HG03097 (cell line): ENCODE measurements around the gene ARL5B.

Experiments used
- ATAC-seq: cut with Tn5 transposase; IDR thresholded peaks from one replicate; pipeline ENCODE4 v1.9.1; 2021; ENCODE audit not compliant: unreplicated experiment, low FRiP score

Gene ARL5B

GRCh38 chr10:18658271-18659124 lies 733 bp upstream of the ARL5B start:
- no peak for ATAC-seq

DNA sequence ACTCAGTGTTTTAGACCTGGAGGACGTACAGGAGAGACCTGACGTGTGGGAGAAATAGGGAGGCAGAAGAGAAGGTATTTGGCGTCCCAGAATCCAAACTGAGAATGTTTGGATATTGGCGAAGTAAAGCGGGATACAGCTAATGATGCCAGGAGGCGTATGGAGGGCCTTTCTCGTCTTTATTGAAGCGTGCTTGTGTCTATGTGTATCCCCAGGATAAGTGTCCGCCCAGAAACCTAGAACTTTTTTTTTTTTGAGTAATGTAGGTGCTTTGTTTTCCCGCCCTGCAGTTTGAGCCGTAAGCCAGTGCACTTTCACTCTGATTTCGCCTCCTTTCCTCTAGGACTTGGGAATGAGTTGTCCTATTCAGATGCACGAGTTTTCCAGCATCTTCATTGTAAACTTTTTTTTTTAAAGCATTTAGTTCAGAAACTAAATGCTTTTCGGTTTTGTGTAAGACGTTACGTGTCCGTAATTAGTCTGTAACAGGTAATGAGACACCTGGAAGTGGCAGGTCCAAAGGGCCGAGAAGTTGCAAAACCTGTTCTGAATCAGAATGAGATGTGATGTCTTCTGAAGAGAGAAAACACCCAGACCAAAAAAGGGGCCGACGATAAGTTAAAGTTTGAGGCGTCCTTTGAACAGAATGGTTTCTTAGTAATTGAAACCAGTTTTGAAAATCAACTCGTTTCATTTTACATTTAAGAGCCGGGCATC lies 746 bp downstream of the ARL5B start:
- peak; percentile 9 for ATAC-seq

GRCh38 chr10:18660816-18661431 lies 1.7 kb downstream of the ARL5B start:
- ATAC-seq, result no peak

- no peak for ATAC-seq
These were observed 5.7 kb downstream of the ARL5B start for GRCh38 chr10:18664841-18665478.

- no peak for ATAC-seq
These were observed 6.8 kb downstream of the ARL5B start for GRCh38 chr10:18665815-18666558.

DNA sequence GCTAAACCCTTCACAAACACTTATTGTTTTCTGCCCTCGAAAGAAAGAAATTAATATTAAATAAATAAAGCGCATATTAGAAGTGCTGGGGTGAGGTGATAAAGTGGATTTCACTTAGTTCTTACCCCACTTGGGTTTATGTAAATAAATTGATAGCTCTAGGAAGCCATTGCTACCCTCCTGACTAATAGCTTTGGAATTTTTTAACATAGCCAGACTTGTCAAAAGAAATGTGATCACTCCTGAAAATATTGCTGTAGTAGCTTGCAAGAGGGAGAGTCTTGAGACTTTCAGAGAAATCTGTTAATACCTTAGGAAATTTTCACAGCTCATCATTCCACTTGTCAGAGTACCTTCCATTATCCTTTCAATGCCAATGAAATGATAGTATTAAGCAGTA lies 7.6 kb downstream of the ARL5B start:
- ATAC-seq, result no peak

GRCh38 chr10:18668026-18668425 lies 8.8 kb downstream of the ARL5B start:
- ATAC-seq, result no peak

DNA sequence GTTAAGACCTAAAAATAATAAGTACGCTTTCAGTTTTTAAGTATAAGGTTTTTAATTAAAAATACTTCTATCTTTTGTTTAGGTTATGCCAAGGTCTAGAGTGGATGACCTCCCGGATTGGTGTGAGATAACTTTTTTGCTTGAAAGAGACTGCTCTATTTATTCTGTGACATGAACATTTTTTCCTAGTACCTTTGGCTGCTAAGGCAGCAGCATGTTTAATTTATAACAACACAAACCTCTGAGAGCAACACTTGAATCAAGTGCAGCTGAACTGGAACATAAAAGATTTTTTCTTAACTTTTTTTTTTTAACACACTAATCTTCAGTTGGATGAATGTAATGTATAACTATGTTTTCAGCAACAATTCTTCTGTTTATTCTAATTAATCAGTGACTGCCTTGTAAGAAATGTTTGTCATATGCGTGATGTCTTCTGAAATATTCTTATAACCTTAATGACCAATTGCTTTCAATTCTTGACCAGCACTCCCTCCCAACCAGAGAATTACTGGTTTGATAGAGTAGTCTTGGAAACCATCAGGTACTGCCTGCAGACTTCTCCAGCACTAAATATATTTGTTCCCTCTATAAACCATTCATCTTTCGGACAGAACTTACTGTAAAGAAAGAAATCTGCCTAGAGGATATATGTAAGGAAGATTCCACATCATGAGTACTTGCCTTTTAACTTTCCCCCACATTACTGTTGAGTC lies 16.0 kb downstream of the ARL5B start:
- no peak for ATAC-seq

GRCh38 chr10:18680754-18681153 lies 21.5 kb downstream of the ARL5B start:
- no peak for ATAC-seq

DNA sequence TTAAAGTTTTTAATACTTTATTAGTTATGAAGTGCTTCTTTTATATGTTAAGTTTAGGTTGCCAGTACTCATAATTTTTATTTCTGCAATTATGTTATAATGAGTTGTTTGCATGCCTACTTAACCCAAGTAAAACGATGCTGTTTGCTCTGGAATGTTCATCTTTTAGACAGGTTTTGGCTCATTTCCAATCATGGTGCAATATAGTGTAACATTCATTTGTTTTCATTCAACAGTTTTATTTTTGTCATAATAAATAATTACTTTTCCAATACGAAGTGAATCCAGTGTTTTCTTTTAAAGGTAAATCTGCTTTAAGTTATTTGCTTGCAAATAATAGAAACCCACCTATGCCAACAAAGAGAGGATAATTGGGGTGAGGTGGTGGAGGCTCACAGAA lies 22.1 kb downstream of the ARL5B start:
- ATAC-seq, result no peak

GRCh38 chr10:18681971-18682411 lies 22.8 kb downstream of the ARL5B start:
- no peak for ATAC-seq

DNA sequence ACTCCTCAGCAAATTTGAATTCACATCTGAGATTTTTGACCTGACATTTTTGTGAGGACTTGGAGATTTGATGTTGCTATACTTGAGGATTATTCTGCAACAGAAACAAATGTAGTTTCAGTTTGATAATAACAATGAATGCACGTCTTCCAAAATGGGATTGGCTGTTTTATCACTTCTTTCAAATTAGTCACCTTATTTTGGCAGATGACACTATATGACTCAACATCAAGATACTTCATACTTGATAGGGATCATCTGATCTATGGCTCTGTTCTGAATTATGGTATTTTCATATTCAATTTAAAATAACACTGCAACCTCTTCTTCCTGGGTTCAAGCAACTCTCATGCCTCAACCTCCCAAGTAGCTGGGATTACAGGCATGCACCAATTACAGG lies 24.2 kb downstream of the ARL5B start:
- no peak for ATAC-seq

DNA sequence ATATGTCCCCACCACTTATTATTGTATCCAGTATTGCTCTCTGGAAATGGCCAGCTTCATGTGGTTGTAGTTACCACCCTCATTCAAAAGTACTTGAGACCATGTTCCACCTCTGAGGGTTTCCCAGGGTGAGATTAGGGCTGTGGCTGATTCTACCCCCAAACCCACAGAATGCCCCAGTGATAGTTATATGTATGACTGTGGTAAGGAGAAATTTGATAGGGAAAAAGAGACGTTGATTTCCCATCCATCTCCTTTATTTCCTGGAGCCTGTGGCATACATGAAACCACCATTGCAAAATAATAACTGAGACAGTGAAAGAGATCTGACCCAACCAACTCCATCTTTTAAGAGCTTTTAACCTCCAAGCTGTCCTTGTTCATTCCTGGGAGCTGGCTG lies 25.2 kb downstream of the ARL5B start:
- ATAC-seq, result no peak

DNA sequence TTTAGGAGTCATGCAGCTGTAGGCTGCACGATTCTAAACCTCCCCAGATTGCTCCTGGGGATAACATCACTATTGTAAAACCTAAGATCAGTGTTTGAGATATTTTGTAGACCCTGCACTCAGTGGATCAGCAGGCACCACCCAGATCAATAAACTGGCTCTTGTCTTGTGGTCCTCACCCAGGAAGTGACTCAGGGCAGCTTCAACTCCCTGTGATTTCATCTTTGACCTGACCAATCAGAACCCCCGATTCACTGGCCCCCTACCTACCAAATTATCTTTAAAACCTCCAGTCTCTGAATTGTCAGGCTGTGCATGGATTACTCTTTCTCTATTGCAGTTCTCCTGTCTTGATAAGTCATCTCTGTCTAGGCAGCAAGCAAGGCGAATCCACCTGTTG lies 25.7 kb downstream of the ARL5B start:
- ATAC-seq, result no peak

DNA sequence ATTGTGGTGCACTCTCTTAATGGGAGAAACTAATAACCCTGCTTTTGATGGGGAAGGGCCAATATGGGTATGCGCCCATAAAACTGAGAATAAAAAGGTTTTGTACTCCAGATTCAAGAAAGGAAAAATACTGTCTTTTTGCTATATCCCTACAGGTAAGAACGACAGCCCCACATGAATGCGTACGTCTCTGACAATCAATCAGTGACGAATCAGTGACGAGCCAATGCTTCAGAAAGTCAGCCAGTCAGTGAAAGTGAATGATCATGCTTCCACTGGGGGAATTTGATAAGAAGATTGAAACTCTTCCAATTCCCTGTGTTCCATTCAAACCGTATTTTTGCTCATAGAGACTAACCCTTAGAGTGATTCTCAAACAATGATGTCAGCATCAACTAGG lies 26.3 kb downstream of the ARL5B start:
- no peak for ATAC-seq

DNA sequence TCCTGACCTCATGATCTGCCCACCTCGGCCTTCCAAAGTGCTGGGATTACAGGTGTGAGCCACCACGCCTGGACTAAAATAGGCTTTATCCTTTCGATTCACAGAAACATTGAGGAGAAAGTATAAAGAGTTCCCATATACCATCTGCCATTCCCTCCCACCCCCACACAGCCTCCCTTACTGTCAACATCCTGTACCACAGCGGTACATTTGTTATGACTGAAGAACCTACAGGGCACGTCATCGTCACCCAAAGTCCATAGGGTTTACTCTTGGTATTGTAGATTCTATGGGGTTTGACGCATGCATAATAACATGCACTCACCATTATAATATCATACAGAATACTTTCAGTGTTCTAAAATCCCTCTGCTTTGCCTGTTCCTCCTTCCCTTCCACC lies 28.0 kb downstream of the ARL5B start:
- ATAC-seq, result no peak

DNA sequence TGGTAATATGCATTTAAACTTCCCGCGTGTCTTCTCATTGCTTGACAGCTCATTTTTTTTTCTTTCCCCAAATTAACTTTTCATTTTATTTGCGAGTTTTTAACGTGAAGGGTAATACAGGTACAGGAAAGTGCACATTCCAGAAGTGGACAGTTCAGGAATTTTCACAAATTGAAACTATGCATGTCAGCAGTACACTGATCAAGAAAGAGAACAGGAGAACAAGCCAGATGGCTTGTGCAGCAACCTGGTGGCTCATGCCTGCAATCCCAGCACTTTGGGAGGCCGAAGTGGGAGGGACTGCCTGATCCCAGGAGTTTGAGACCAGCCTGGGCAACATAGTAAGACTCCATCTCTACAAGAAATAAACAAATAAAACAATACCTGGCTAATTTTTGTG lies 28.5 kb downstream of the ARL5B start:
- no peak for ATAC-seq

- ATAC-seq, result no peak
These were observed 30.3 kb downstream of the ARL5B start for GRCh38 chr10:18689498-18689897.

- ATAC-seq, result no peak
These were observed 31.3 kb downstream of the ARL5B start for GRCh38 chr10:18690541-18690940.
